ENCODE data around the gene FAM111A. TPM values are rescaled to one million over a fixed set of nuclear protein-coding genes. Genes with fewer than 3 reads are reported as not detected.

The FAM111A gene
- total RNA-seq, 1 experiment from 2014 or later: 49.2 TPM

- TF ChIP-seq EZH2phosphoT487 (IDR thresholded peaks at IDR 0.05; ENCODE audit: borderline replicate concordance, low read length) (no peak), EZH2 (IDR thresholded peaks at IDR 0.05; ENCODE audit: low read length, unreplicated experiment) (no peak), CTCF (conservative IDR thresholded peaks at IDR 0.05; ENCODE audit: low read depth, low read length) (no peak)
- H2AFZ ChIP-seq (ENCODE audit: low read length): no peak overlapping the region
- ChIA-PET POLR2A (ENCODE audit: unreplicated experiment) (no interaction called here), CTCF (no interaction called here)
- peaks cover 17% of the 10 kb centered on the region for H3K4me1 ChIP-seq (ENCODE audit: insufficient read depth, low read length)
- no peaks in the 10 kb centered on the region for H3K9me2 ChIP-seq (replicated peaks; ENCODE audit: low read length)
- H3K9me3 ChIP-seq (ENCODE audit: low read length): no peaks in the 10 kb centered on the region
- H3K9ac ChIP-seq (ENCODE audit: low read length): no peak overlapping the region
- no peak overlapping the region for H3K4me3 ChIP-seq (ENCODE audit: low read length)
- BruUV-seq (replicated peaks): no TSS peak
- DNase-seq (no peak), ATAC-seq (no peak)
- H3K79me2 ChIP-seq (ENCODE audit: low read length): no peaks in the 10 kb centered on the region
- H3F3A ChIP-seq (ENCODE audit: low read length, unreplicated experiment): no peaks in the 10 kb centered on the region
- intact Hi-C loops (cut with micrococcal nuclease): no loop called here
- no peak overlapping the region for H3K27ac ChIP-seq (ENCODE audit: low read length)
- H3K27me3 ChIP-seq (ENCODE audit: low read length): no peaks in the 10 kb centered on the region
- H3K4me2 ChIP-seq (ENCODE audit: low read length): no peak overlapping the region
- H3K36me3 ChIP-seq (ENCODE audit: low read depth, low read length): no peaks in the 10 kb centered on the region
- H4K20me1 ChIP-seq (ENCODE audit: low read length): no peaks in the 10 kb centered on the region
These were observed 51.0 kb downstream of the FAM111A start for GRCh38 chr11:59193587-59194130.

DNA sequence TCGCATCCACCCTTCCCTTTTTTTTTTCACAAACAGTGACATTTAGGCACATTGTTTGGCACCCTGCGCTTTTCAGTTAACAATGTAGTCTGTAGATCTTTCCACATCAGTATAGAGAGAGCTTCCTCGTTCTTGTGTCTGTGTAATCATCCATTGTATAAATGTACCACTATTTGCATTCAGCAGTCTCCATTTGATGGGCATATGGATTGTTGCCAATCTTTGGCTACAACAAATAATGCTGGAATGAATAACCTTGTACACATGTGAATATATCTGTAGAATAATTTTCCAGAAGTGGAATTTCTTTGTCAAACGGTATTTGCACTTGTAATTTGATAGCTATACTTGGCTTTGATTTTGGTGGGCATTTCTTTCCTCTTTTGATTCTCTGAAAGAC, 52.9 kb downstream of the FAM111A start:
- no peak for DNase-seq
- no TSS peak for BruUV-seq (replicated peaks)
- Histone ChIP-seq H3K4me3 (ENCODE audit: low read length) (no peak overlapping the region), H3K4me1 (ENCODE audit: insufficient read depth, low read length) (peaks cover under 1% of the 10 kb centered on the region; the same call in 1 of the 2 replicates), H3K9me3 (ENCODE audit: low read length) (no peaks in the 10 kb centered on the region), H3K9ac (ENCODE audit: low read length) (no peak overlapping the region), H3K36me3 (ENCODE audit: low read depth, low read length) (no peaks in the 10 kb centered on the region), H3K27ac (ENCODE audit: low read length) (no peak overlapping the region), H3K4me2 (ENCODE audit: low read length) (no peak overlapping the region), H3K79me2 (ENCODE audit: low read length) (no peaks in the 10 kb centered on the region), H3K27me3 (ENCODE audit: low read length) (no peaks in the 10 kb centered on the region), H2AFZ (ENCODE audit: low read length) (no peak overlapping the region), H4K20me1 (ENCODE audit: low read length) (no peaks in the 10 kb centered on the region), H3K9me2 (replicated peaks; ENCODE audit: low read length) (no peaks in the 10 kb centered on the region), H3F3A (ENCODE audit: low read length, unreplicated experiment) (no peaks in the 10 kb centered on the region)
- TF ChIP-seq EZH2phosphoT487 (IDR thresholded peaks at IDR 0.05; ENCODE audit: borderline replicate concordance, low read length): no peak
- no peak for TF ChIP-seq CTCF (conservative IDR thresholded peaks at IDR 0.05; ENCODE audit: low read depth, low read length)
- no peak for TF ChIP-seq EZH2 (IDR thresholded peaks at IDR 0.05; ENCODE audit: low read length, unreplicated experiment)
- no peak for ATAC-seq
- POLR2A ChIA-PET (ENCODE audit: unreplicated experiment): no interaction called here
- intact Hi-C loops (cut with micrococcal nuclease): no loop called here
- CTCF ChIA-PET: no interaction called here

DNA sequence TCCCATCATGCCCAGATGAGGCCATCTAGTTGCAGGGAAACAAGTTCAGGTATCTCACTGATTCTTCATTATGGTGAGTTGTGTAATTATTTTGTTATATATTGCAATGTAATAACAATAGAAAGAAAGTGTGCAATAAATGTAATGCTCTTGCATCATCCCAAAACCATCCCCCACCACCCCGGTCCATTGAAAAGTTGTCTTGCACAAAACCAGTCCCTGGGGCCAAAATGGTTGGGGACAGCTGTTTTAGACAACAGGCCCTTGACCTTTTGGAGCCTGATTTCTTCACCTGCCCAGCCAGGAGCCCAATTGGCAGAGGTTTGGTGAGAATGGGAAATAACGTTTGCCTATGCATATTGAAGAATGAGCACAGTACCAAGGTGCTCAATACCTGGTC, 54.1 kb downstream of the FAM111A start:
- no peaks in the 10 kb centered on the region for H3F3A ChIP-seq (ENCODE audit: low read length, unreplicated experiment)
- H3K4me1 ChIP-seq (ENCODE audit: insufficient read depth, low read length): no peaks in the 10 kb centered on the region
- DNase-seq (no peak), ATAC-seq (no peak)
- intact Hi-C loops (cut with micrococcal nuclease): no loop called here
- H3K27ac ChIP-seq (ENCODE audit: low read length): no peak overlapping the region
- H3K9me2 ChIP-seq (replicated peaks; ENCODE audit: low read length): no peaks in the 10 kb centered on the region
- H3K4me2 ChIP-seq (ENCODE audit: low read length): no peak overlapping the region
- no peak overlapping the region for H2AFZ ChIP-seq (ENCODE audit: low read length)
- no peak for TF ChIP-seq EZH2 (IDR thresholded peaks at IDR 0.05; ENCODE audit: low read length, unreplicated experiment)
- no peak for TF ChIP-seq CTCF (conservative IDR thresholded peaks at IDR 0.05; ENCODE audit: low read depth, low read length)
- no peak for TF ChIP-seq EZH2phosphoT487 (IDR thresholded peaks at IDR 0.05; ENCODE audit: borderline replicate concordance, low read length)
- no peaks in the 10 kb centered on the region for H4K20me1 ChIP-seq (ENCODE audit: low read length)
- no peak overlapping the region for H3K9ac ChIP-seq (ENCODE audit: low read length)
- no peaks in the 10 kb centered on the region for H3K36me3 ChIP-seq (ENCODE audit: low read depth, low read length)
- H3K79me2 ChIP-seq (ENCODE audit: low read length): no peaks in the 10 kb centered on the region
- POLR2A ChIA-PET (ENCODE audit: unreplicated experiment): no interaction called here
- no peaks in the 10 kb centered on the region for H3K9me3 ChIP-seq (ENCODE audit: low read length)
- BruUV-seq (replicated peaks): no TSS peak
- no peaks in the 10 kb centered on the region for H3K27me3 ChIP-seq (ENCODE audit: low read length)
- CTCF ChIA-PET: no interaction called here
- no peak overlapping the region for H3K4me3 ChIP-seq (ENCODE audit: low read length)

Data from PC-3 (cell line).